ENCODE data around the gene SARS1.

SARS1 gene

GRCh38 chr1:109265741-109266330 is 52.1 kb downstream of the SARS1 start:
- in situ Hi-C loops (cut with MboI; ENCODE audit: low pct_unique_long_range_greater_than_20kb, low sequenced_read_pairs, unreplicated experiment): loop anchor here (10.0 kb wide), 1 partner anchor 269 kb away; the partner anchor contains the start of gene GPR61
- no peak for TF ChIP-seq CTCF (IDR thresholded peaks at IDR 0.05; ENCODE audit: extremely low read depth, insufficient read depth, missing control alignments)
- no peak for DNase-seq (ENCODE audit: low spot score)

GRCh38 chr1:109266965-109267364 is 53.2 kb downstream of the SARS1 start:
- DNase-seq (ENCODE audit: low spot score): no peak
- in situ Hi-C loops (cut with MboI; ENCODE audit: low pct_unique_long_range_greater_than_20kb, low sequenced_read_pairs, unreplicated experiment): loop anchor here (10.0 kb wide), 1 partner anchor 268 kb away; the partner anchor contains the start of gene GPR61
- TF ChIP-seq CTCF (IDR thresholded peaks at IDR 0.05; ENCODE audit: extremely low read depth, insufficient read depth, missing control alignments): no peak

GRCh38 chr1:109267743-109268300 is 54.1 kb downstream of the SARS1 start:
- TF ChIP-seq CTCF (IDR thresholded peaks at IDR 0.05; ENCODE audit: extremely low read depth, insufficient read depth, missing control alignments): no peak
- DNase-seq (ENCODE audit: low spot score): no peak
- in situ Hi-C loops (cut with MboI; ENCODE audit: low pct_unique_long_range_greater_than_20kb, low sequenced_read_pairs, unreplicated experiment): loop anchor here (10.0 kb wide), 1 partner anchor 267 kb away; the partner anchor contains the start of gene GPR61

DNA sequence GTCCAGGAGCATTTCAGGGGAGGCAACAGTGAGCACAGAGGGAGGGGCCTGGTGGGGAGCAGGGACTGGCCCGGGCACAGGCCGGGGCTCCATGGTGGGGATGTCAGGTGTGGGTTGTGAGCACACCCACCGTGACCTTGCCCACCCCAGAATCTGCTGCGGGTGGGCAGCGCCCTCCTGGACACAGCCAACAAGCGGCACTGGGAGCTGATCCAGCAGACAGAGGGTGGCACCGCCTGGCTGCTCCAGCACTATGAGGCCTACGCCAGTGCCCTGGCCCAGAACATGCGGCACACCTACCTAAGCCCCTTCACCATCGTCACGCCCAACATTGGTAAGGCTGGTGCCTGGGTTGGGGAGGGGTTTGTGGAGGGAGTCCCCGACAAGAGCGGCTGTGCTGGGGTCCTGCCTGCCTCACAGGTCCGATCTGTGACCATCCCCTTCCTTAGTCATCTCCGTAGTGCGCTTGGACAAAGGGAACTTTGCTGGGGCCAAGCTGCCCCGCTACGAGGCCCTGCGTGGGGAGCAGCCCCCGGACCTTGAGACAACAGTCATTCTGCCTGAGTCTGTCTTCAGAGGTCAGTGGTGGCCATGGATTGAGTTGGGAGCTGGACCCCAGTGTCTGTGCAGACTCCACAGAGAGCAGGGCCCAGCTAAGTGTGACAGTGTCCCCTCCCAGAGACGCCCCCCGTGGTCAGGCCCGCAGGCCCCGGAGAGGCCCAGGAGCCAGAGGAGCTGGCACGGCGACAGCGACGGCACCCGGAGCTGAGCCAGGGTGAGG is 54.9 kb downstream of the SARS1 start:
- in situ Hi-C loops (cut with MboI; ENCODE audit: low pct_unique_long_range_greater_than_20kb, low sequenced_read_pairs, unreplicated experiment): loop anchor here (10.0 kb wide), 1 partner anchor 266 kb away; the partner anchor contains the start of gene GPR61
- DNase-seq (ENCODE audit: low spot score): no peak
- TF ChIP-seq CTCF (IDR thresholded peaks at IDR 0.05; ENCODE audit: extremely low read depth, insufficient read depth, missing control alignments): no peak

DNA sequence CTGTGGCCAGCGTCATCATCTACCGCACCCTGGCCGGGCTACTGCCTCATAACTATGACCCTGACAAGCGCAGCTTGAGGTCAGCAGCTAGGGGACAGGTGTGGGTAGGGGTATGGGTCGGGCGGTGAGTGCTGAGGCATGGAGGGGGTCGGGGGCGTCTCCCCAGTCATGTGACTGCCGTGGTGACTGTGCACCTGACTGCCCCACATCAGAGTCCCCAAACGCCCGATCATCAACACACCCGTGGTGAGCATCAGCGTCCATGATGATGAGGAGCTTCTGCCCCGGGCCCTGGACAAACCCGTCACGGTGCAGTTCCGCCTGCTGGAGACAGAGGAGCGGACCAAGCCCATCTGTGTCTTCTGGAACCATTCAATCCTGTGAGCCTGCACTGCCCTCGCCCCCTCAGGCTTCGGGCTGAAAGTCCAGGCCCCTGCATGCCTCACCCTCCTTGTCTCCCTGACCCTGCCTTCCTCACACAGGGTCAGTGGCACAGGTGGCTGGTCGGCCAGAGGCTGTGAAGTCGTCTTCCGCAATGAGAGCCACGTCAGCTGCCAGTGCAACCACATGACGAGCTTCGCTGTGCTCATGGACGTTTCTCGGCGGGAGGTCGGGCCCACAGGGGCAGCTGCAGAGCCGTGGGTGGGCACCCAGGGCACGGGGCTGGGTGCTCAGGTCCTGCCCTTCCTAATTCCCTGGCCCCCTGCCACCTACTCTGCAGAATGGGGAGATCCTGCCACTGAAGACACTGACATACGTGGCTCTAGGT is 55.7 kb downstream of the SARS1 start:
- in situ Hi-C loops (cut with MboI; ENCODE audit: low pct_unique_long_range_greater_than_20kb, low sequenced_read_pairs, unreplicated experiment): loop anchor here (10.0 kb wide), 1 partner anchor 265 kb away; the partner anchor contains the start of gene GPR61
- no peak for DNase-seq (ENCODE audit: low spot score)
- TF ChIP-seq CTCF (IDR thresholded peaks at IDR 0.05; ENCODE audit: extremely low read depth, insufficient read depth, missing control alignments): no peak
